Stimulated activated CD4-positive, alpha-beta T cell treated with anti-CD3 and anti-CD28 coated beads, Interleukin-2, amount 100 ng/mL, for 24 hours (primary cell): Measurements from ENCODE around the gene OPN1SW.

Source experiments
- DNase-seq, 2 donors: peaks; one replicate each; pipeline ENCODE4 v3.0.0-alpha.2; 2020

OPN1SW gene

GRCh38 chr7:128775744-128776474, at the start of gene OPN1SW:
TSS of gene OPN1SW (minus strand) at chr7:128775794. CDS start at chr7:128775781, 13 bp downstream.
- DNase-seq: no peak

GRCh38 chr7:128821724-128822123, 46.1 kb upstream of the OPN1SW start:
- DNase-seq: no peak

GRCh38 chr7:128818694-128819093, 43.1 kb upstream of the OPN1SW start:
- DNase-seq: no peak

GRCh38 chr7:128815289-128815942, 39.8 kb upstream of the OPN1SW start:
- no peak for DNase-seq

GRCh38 chr7:128814499-128814898, 38.9 kb upstream of the OPN1SW start:
- no peak for DNase-seq

GRCh38 chr7:128812514-128813168, 37.0 kb upstream of the OPN1SW start:
- DNase-seq: no peak

- DNase-seq: no peak
These were observed 36.2 kb upstream of the OPN1SW start for GRCh38 chr7:128811631-128812430.

GRCh38 chr7:128810997-128811396, 35.4 kb upstream of the OPN1SW start:
- DNase-seq: no peak

- DNase-seq: no peak
These were observed 34.9 kb upstream of the OPN1SW start for GRCh38 chr7:128810473-128810872.

- no peak for DNase-seq
These were observed 33.8 kb upstream of the OPN1SW start for GRCh38 chr7:128809363-128809762.

GRCh38 chr7:128807191-128807590, 31.6 kb upstream of the OPN1SW start:
- DNase-seq: no peak

GRCh38 chr7:128805225-128805624, 29.6 kb upstream of the OPN1SW start:
- no peak for DNase-seq

GRCh38 chr7:128804484-128804883, 28.9 kb upstream of the OPN1SW start:
- DNase-seq: no peak

- no peak for DNase-seq
These were observed 26.2 kb upstream of the OPN1SW start for GRCh38 chr7:128801667-128802418.

GRCh38 chr7:128801003-128801402, 25.4 kb upstream of the OPN1SW start:
- no peak for DNase-seq

- no peak for DNase-seq
These were observed 25.0 kb upstream of the OPN1SW start for GRCh38 chr7:128800567-128800966.

- no peak for DNase-seq
These were observed 23.9 kb upstream of the OPN1SW start for GRCh38 chr7:128799451-128799850.

- DNase-seq: no peak
These were observed 20.7 kb upstream of the OPN1SW start for GRCh38 chr7:128796327-128796726.

GRCh38 chr7:128795129-128795528, 19.5 kb upstream of the OPN1SW start:
- no peak for DNase-seq

GRCh38 chr7:128794436-128794835, 18.8 kb upstream of the OPN1SW start:
- DNase-seq: no peak

GRCh38 chr7:128794020-128794419, 18.4 kb upstream of the OPN1SW start:
- DNase-seq: peak in 1 of 2 donors; percentile 16

GRCh38 chr7:128793181-128793547, 17.6 kb upstream of the OPN1SW start:
- DNase-seq: no peak
